GM18951 (cell line): ENCODE data around the gene DAB1.

Source experiments
- POLR2A ChIP-seq: IDR thresholded peaks from 4 replicates; pipeline ENCODE4 v1.6.1; 2011; ENCODE audit warnings: mild to moderate bottlenecking; ENCODE audit not compliant: insufficient read length, insufficient read depth; ENCODE audit errors: extremely low read depth
- in situ Hi-C: fragments of 300-500 bp; cut with MboI; formaldehyde crosslinking; loops from one replicate; pipeline ENCODE4 v1.12.0; 2022; ENCODE audit warnings: low sequenced_read_pairs, mixed read lengths, inconsistent platforms; ENCODE audit not compliant: unreplicated experiment

DAB1 gene

GRCh38 chr1:56961426-56961825, 462.4 kb downstream of the DAB1 start:
- TF ChIP-seq POLR2A: no peak
- in situ Hi-C loops: no loop called here

- TF ChIP-seq POLR2A: no peak
- in situ Hi-C loops: no loop called here
Observed at GRCh38 chr1:56958526-56958925, 465.3 kb downstream of the DAB1 start.

GRCh38 chr1:56957931-56958330, 465.9 kb downstream of the DAB1 start:
- in situ Hi-C loops: no loop called here
- no peak for TF ChIP-seq POLR2A

- in situ Hi-C loops: no loop called here
- TF ChIP-seq POLR2A: no peak
Observed at GRCh38 chr1:56954664-56955063, 469.2 kb downstream of the DAB1 start.

- TF ChIP-seq POLR2A: no peak
- in situ Hi-C loops: no loop called here
Observed at GRCh38 chr1:56953386-56953785, 470.5 kb downstream of the DAB1 start.

- TF ChIP-seq POLR2A: no peak
- in situ Hi-C loops: no loop called here
Observed at GRCh38 chr1:56952501-56952900, 471.4 kb downstream of the DAB1 start.

- in situ Hi-C loops: no loop called here
- no peak for TF ChIP-seq POLR2A
Observed at GRCh38 chr1:56948403-56949023, 475.3 kb downstream of the DAB1 start.
